ENCODE measurements around the gene FBXW5. TPM values are rescaled to one million over a fixed set of nuclear protein-coding genes. Genes with fewer than 3 reads are reported as not detected.

Gene FBXW5, protein sequence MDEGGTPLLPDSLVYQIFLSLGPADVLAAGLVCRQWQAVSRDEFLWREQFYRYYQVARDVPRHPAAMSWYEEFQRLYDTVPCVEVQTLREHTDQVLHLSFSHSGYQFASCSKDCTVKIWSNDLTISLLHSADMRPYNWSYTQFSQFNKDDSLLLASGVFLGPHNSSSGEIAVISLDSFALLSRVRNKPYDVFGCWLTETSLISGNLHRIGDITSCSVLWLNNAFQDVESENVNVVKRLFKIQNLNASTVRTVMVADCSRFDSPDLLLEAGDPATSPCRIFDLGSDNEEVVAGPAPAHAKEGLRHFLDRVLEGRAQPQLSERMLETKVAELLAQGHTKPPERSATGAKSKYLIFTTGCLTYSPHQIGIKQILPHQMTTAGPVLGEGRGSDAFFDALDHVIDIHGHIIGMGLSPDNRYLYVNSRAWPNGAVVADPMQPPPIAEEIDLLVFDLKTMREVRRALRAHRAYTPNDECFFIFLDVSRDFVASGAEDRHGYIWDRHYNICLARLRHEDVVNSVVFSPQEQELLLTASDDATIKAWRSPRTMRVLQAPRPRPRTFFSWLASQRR
- 154 and 194 TPM in 2 replicates for total RNA-seq

DNA sequence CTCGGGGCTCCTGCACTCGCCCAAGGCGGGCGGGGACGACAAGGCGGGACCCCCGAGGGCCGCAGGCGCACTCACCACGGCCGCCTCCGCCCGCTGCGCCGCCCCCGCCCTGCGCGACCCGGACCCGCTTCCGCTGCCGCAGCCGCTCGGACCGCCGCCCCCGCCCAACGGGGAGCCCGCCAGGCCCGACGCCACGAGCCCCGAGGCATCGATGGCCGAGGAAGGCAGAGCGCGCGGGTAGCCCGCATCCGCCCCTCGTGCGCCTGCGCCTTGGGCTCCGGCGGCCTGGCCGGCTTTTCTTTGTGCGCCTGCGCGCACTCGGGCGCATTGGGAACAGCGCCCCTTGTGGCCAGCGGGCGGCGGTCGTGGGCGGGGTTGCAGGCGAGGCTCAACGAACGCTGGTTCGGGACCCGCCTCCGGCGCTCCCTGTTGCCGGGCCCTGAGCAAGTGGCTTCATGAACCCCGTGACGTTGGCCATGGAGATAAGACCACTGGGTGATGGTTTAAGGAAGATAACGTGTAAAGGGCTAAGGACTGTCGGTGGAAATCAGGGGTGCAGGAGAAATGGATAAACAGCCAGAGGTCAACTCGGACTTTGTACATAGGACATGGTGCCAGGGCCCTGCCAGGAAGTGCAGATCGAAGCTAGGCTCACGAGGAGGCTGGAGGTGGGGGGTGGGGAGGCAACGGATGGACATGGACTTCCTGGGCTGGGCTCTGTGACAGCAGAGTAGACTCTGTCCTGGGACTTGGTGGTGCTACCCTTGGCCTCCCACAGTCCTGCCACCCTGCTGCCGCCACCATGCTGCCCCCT, at the start of gene FBXW5, which contains the start of gene C8G:
Gene FBXW5, minus strand, starts transcription at position 220 of the 814 bp plus-strand sequence. CDS start 655 bp downstream, outside the sequence.
Gene C8G, plus strand, starts transcription at position 725 of the 814 bp plus-strand sequence. Its CDS starts 78 bp downstream, at position 803.

DNA sequence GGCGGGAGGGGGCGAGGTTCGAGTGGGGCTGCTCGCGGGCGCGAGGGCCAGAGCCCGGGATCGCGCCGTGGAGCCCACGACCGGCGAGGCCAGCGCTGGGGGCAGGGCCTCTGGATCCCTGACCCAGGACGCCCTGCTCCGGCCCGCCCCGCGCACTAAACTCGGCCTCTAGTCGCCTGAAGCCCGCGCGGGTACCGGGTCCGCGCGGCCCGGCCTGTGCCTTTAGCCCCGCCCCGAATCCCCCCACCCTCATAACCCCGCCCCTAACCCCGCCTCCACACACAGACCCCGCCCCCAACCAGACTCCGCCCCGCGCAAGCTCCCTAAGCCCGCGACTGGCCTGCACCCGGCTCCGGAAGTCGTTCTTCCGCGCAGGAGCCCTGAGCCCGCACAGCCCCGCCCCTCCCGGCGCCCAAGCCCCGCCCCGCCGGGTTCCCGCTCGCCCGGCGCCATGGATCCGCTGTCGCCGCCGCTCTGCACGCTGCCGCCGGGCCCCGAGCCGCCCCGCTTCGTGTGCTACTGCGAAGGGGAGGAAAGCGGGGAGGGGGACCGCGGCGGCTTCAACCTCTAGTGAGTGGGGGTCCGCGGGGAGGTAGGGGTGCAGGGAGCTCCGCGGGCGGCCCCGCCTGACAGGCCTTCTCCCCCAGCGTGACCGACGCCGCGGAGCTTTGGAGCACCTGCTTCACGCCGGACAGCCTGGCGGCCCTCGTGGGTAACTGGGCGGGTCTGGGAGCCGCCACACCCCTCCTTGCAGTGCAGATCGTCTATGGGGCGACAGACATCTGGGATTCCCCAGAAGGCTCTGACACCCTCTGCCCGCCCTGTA, 47.7 kb upstream of the FBXW5 start, which contains the start of gene PAXX:
Gene PAXX, plus strand, starts transcription at position 430 of the 826 bp plus-strand sequence. Its CDS starts 22 bp downstream, at position 452.

DNA sequence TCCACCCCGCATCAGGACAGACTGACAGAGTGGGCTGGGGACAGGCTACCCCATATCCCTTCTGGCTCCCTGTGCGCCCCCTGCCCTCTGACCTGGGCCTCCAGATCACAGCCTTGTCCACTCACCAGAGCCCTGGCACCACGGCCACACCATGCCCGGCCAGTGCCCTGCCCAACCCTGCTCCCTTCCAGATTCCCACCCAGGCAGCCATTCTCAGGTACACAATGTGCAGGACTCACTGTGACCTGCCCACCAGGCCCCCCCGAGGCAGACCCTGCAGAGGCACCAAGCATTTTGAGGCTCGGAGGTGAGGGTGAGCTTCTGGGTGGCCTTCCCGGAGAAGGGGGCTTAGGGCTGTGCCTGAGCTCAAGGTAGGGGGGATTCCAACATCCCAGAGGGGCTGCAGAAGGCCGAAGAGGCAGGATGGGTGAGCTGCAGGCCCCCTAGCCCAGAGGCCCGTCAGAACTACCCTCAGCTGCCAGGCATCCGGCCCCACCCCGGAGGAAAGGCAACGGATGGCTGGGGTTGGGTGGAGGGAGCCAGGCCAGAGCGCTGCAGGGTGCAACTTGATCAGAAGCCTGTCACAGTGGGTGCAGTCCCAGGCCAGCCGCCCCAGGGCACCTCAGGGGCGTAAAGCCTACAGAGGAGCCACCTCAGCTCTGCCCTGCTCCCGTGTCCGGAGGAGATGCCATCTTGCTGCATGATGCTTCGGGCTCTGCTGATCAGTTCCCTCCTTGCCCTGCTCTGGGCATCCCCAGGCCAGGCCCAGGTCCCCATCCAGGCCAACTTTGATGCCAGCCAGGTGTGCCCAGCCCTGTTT, 37.9 kb upstream of the FBXW5 start, which contains the start of gene LCNL1:
Gene LCNL1, plus strand, starts transcription at position 762 of the 820 bp plus-strand sequence. CDS start 594 bp downstream, outside the sequence.

DNA sequence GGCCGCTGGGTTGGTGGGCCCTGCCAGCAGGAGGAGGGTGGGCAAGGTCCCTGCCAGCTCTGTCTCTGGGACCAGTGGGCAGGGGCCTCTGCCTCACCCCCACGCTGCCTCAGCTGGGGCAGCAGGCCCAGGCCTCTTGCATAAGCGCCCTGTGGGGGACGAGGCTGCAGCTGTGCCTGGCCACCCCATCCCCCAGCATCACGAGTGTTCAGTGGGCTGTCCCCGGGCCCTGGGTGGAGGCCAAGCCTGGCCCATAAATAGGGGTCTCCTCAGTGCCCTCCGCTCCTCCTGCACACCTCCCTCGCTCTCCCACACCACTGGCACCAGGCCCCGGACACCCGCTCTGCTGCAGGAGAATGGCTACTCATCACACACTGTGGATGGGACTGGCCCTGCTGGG, 32.7 kb upstream of the FBXW5 start, which contains the start of gene PTGDS:
Gene PTGDS, plus strand, starts transcription at position 282 of the 400 bp plus-strand sequence. Its CDS starts 75 bp downstream, at position 357.

DNA sequence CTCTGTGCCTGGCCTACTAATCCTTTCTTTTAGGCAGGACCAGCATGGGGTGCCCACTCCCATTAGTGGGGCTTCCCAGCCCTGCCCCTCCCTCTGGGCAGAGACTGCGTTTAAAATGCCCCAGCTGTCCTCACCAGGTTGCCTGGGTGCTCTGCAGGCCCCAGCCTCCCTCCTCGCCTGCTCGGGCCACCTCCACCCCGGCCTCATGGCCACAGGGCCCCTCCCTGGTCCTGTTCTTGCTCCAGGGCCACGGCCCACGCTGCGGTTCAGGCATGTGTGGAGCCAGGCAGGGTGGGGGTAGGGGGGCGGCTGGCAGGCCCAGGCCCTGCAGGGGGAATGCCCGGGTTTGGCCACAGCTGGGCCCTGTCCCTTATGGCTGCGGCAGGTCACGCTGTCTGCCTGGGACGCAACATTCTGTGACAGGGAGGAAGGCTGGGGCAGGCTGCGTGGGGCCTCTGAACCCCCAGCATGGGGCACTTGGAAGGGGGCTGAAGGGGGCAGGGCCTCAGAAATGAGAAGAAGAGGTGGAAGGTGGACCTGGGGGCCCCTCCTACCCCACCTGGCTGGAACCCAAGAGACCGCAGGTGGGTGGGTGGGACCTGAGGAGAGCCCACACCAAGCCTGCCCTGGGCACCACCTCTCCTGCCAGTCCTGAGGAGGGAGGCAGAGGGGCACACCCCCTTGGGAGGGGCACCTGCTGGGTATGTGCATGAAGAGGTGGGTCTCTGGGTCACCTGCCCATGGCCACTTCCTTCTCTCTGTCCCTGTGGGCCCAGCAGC, 7.2 kb upstream of the FBXW5 start, which contains the start of gene LCN12:
Gene LCN12, plus strand, starts transcription at position 733 of the 780 bp plus-strand sequence. CDS start 55 bp downstream, outside the sequence.

Other genes with a start within 250 kb of the FBXW5 start
- 100 and 125 TPM in 2 replicates for gene DIPK1B, start 232.2 kb downstream of the FBXW5 start, total RNA-seq
- gene LCN10, start 201.8 kb downstream of the FBXW5 start, total RNA-seq: not detected in 2 replicates
- gene LCN6, start 196.2 kb downstream of the FBXW5 start, total RNA-seq: not detected in 2 replicates
- not detected in 2 replicates for gene LCN8, start 186.5 kb downstream of the FBXW5 start, total RNA-seq
- not detected in 2 replicates for gene LCN15, start 180.2 kb downstream of the FBXW5 start, total RNA-seq
- 73.7 and 78.5 TPM in 2 replicates for gene TMEM141, start 153.4 kb downstream of the FBXW5 start, total RNA-seq
- under 0.01 and 1.1 TPM in 2 replicates for gene CCDC183, start 148.4 kb downstream of the FBXW5 start, total RNA-seq
- gene RABL6, start 136.8 kb downstream of the FBXW5 start, total RNA-seq: 73.3 and 80.5 TPM in 2 replicates
- gene AJM1, start 102.3 kb downstream of the FBXW5 start, total RNA-seq: 0.45 and 2.2 TPM in 2 replicates
- 189 and 196 TPM in 2 replicates for gene PHPT1, start 95.3 kb downstream of the FBXW5 start, total RNA-seq
- 0.81 and 4.9 TPM in 2 replicates for gene MAMDC4, start 92.4 kb downstream of the FBXW5 start, total RNA-seq
- 442 and 468 TPM in 2 replicates for gene EDF1, start 78.4 kb downstream of the FBXW5 start, total RNA-seq
- gene TRAF2, start 58.2 kb downstream of the FBXW5 start, total RNA-seq: 11.6 and 16.9 TPM in 2 replicates
- gene C8G, start 505 bp upstream of the FBXW5 start, total RNA-seq: 0.19 and 0.72 TPM in 2 replicates
- 0.09 TPM in 1 of 2 replicates, not detected in the other for gene LCN12, start 7.5 kb upstream of the FBXW5 start, total RNA-seq
- gene PTGDS, start 32.8 kb upstream of the FBXW5 start, total RNA-seq: 0.56 TPM in 1 of 2 replicates, not detected in the other
- gene LCNL1, start 38.3 kb upstream of the FBXW5 start, total RNA-seq: 0.19 TPM in 1 of 2 replicates, not detected in the other
- gene PAXX, start 47.7 kb upstream of the FBXW5 start, total RNA-seq: 14.8 and 18.4 TPM in 2 replicates
- gene CLIC3, start 51.8 kb upstream of the FBXW5 start, total RNA-seq: 0.90 and 7.6 TPM in 2 replicates
- 11.0 and 27.3 TPM in 2 replicates for gene ABCA2, start 83.5 kb upstream of the FBXW5 start, total RNA-seq
- not detected in 2 replicates for gene FUT7, start 87.3 kb upstream of the FBXW5 start, total RNA-seq
- gene NPDC1, start 101.4 kb upstream of the FBXW5 start, total RNA-seq: 29.4 and 39.3 TPM in 2 replicates
- not detected in 2 replicates for gene ENTPD2, start 109.3 kb upstream of the FBXW5 start, total RNA-seq
- gene SAPCD2, start 125.8 kb upstream of the FBXW5 start, total RNA-seq: 5.5 and 15.9 TPM in 2 replicates
- gene UAP1L1, start 132.8 kb upstream of the FBXW5 start, total RNA-seq: 8.7 and 11.6 TPM in 2 replicates
- 54.5 and 71.4 TPM in 2 replicates for gene MAN1B1, start 142.2 kb upstream of the FBXW5 start, total RNA-seq
- 76.0 and 87.4 TPM in 2 replicates for gene DPP7, start 170.0 kb upstream of the FBXW5 start, total RNA-seq
- under 0.01 and 0.09 TPM in 2 replicates for gene GRIN1, start 194.4 kb upstream of the FBXW5 start, total RNA-seq
- not detected in 2 replicates for gene LRRC26, start 225.3 kb upstream of the FBXW5 start, total RNA-seq
- not detected in 2 replicates for gene TMEM210, start 227.3 kb upstream of the FBXW5 start, total RNA-seq
- 21.3 and 26.8 TPM in 2 replicates for gene ANAPC2, start 243.8 kb upstream of the FBXW5 start, total RNA-seq
- 108 and 110 TPM in 2 replicates for gene SSNA1, start 243.9 kb upstream of the FBXW5 start, total RNA-seq

Measured in endothelial cell of coronary artery (primary cell).